SK-MEL-5 (cell line): ENCODE measurements around the gene LAMA3. TPM values are rescaled to one million over a fixed set of nuclear protein-coding genes. Genes with fewer than 3 reads are reported as not detected.
"Not testable (repeated sequence)": the region's sequence is repeated elsewhere in the genome, so short reads cannot be mapped to it uniquely, and the experiment has no call there.

Experiments used
- DNase-seq: peaks from one replicate; pipeline ENCODE4 v3.0.0-alpha.2; 2016; ENCODE audit warnings: low read depth, low spot score
- in situ Hi-C: cut with HindIII; loops from 2 replicates; pipeline ENCODE4 v1.10.0; 2016; ENCODE audit warnings: low sequenced_read_pairs, high pct_unique_total_duplicates, low pct_unique_long_range_greater_than_20kb
- total RNA-seq: library from RNA; depleted of rRNA; stranded (reverse); fragments of >200 nt; shearing (Covaris generic); gene quantifications from 2 replicates; pipeline ENCODE4 v1.2.3, GENCODE V29; 2014

Gene LAMA3
- total RNA-seq, 1 experiment from 2014 or later, result 1.1 TPM

DNA sequence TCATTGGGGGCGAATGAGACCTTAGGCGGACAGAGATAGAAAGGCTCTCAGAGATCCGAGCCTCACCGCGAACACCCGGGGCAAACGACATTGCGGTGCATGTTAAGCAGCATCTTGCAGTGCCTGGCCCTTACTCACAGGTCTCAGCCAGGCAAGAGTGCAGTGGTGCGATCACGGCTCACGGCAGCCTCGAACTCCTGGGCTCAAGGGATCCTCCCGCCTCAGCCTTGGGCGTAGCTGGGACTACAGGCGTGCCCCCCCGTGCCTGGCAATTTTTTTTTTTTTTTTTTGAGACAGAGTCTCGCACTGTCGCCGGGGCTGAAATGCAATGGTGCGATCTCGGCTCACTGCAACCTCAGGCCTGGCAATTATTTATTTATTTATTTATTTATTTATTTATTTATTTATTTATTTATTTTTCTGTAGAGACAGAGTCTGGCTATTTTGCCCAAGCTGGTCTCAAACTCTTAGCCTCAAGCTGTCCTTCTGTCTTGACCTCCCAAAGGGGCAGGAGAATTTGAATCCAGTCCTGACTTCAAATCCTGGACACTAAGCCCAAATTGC is 1.3 kb downstream of the LAMA3 start:
- in situ Hi-C loops, result no loop called here
- no peak for DNase-seq

DNA sequence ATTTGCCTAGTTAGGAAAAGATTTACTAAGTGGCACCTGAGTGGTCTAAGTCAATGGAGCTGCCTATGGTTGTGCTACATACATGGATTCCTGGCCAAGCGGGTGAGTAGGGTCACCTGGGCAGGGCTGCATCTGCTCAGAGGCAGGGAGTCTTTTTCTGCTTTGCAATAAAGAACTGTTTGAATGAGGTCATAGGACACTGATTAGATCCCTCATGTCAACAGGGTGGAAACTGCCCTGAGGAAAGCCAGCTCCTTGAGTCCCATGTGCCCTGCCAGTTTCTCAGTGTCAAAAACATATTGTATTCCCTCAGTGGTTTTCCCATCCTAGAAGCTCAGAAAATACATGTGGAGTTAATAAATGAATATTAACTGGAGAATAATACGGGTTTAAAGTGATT is 4.6 kb downstream of the LAMA3 start:
- in situ Hi-C loops, result no loop called here
- DNase-seq, result no peak

DNA sequence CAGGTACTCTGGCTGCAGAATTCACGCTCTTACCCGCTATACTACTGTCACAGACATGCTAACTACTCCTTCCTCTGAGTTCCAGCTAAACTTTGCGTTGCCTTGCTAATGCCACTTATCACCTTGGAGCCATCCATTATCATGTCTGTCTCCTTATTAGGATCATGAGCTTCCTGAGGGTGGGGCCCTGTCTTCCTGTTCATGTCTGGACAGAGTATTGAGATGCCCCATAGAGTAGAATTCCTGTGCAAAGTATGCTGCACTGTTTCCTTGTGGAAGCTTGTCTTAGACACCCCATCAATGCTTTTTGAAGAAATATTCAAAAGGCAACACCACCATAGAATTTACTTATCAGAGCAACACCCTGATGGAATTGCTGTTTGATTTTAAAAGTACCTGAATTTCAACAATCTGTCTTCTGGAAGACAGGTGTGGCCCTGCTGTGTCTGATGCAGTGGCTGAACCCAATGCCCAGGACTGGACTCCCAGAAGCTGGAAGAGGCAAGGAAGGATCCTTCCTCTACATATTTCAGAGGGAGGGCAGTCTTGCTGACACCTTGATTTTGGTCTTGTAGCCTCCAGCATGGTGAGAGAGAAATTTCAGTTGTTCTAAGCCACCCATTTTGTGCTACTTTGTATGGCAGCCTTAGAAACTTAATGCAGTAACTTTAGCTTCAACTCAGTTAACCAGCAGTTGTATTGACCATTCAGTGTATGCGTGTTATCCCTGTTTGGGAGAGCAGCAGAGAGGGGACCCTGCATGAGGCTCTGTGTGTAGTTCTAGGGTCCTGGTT is 5.6 kb downstream of the LAMA3 start:
- in situ Hi-C loops, result no loop called here
- no peak for DNase-seq

DNA sequence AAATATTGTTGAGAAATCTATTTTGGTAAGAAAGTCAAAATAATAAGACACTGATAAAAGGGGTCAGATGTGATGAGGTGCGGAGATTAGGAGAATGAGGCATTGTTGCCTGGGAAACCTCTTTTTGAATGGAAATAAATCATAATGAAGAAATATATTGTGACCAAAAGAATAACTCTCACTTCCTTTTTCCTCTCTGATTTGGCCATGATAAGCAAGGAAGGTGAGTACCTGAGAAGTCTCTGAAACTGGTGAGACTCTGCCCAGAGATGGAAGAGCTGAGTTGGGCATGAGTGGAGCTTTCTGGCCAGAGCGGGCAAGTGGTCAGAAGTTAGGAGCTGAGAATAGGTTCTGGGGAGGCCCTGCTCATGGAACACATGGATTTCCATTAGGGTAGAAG is 11.8 kb downstream of the LAMA3 start:
- in situ Hi-C loops, result no loop called here
- DNase-seq, result no peak

DNA sequence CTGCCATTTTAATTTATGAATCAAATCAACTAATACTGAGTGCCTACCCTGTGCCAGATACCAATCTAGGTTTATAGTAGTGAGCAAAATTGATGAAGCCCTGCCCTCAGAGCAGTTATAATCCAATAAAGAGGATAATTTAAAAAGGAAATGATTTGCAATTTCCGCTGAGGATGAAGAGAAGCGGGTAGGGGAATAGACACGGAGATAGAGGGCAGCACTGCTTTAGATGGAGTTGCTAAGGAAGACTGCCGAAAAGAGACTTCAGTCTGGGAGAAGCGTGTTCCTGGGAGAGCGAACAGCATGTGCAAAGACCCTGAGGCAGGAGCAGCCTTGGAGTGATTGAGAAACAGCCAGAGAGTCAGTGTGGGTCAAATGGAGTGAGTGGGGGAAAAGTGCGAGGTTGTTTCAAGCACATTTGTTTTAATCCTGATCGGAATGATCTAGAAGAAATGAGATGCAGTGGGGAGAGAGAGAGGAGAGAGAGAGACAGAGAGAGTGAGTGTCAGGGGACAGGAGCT is 12.4 kb downstream of the LAMA3 start:
- in situ Hi-C loops, result no loop called here
- no peak for DNase-seq

DNA sequence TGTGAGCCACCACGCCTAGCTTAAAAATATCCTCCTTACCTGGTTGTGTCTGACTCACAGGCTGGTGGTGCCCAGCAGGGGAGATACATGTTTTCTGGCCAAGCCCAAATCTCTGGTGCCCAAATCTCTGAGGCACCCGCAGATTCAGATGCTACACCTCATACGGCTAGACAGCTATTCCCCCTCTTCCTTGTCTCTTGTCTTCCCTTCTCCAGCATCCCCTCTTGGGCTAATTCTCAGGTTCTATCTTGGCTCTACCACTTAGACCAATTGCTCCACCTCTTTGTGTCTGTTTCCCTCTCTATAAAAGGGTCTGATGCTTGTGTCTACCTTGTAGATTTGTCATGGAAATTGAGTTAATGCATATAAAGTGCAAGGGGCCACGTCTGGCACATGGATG is 13.4 kb downstream of the LAMA3 start:
- no peak for DNase-seq
- in situ Hi-C loops, result no loop called here

DNA sequence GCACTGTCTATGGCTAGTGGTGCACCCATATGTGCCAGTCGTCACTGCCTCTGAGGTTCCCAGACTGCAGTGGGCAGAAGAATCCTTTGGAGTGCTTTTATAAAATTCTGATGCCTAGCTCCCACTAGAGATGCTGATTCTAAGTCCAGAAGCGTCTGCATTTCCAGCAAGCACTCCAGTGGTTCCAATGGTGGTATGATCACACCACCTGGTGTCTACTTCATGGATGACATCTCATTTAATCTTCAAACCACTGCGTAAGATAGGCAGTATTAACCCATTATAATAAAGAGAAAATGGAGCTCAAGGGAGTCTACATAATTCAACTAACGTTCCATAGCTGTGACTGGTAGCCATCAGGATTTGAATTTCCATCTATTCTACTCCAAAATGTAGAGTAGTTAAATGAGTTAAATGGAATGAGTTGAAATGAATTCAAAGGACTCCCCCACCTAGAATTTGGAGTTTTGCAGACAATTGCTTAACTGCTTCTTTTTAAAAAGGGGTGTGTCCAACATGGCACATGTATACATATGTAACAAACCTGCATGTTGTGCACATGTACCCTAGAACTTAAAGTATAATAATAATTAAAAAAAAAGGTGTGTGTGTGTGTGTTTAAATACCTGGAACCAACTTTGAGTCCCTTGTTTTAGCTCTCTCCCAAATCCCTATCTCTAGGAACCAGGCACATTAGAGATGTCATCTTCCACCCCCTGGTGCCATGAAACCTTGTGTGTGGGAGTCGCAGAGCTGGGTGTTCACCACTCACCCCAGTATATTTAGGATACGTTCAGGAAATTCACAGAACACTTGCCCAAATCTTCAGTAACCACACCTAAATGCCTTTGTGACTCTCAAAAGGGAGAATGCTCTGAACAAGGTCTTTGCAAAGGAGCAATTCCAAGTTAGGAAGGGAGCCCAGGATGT is 14.1 kb downstream of the LAMA3 start:
- peak; percentile 79 for DNase-seq
- in situ Hi-C loops, result no loop called here

DNA sequence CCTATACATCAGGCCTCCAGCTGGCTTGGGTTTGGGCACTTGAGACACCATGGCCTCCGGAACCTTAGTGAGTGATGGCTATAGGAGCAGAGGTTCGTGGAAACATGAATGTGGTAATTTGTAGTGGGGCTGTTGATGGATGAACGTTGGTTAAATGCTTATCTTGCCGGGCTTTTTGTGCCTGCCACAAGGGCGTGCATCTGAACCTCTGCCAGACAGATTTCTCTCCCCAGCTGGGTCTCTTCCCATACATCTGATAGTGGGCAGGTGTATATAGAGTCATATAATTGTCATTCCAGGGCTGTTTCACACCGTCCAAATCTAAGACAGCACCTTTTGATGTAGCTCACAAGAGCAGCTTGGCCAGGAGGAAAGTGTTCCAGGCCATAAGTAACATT is 14.7 kb downstream of the LAMA3 start:
- no peak for DNase-seq
- in situ Hi-C loops, result no loop called here

DNA sequence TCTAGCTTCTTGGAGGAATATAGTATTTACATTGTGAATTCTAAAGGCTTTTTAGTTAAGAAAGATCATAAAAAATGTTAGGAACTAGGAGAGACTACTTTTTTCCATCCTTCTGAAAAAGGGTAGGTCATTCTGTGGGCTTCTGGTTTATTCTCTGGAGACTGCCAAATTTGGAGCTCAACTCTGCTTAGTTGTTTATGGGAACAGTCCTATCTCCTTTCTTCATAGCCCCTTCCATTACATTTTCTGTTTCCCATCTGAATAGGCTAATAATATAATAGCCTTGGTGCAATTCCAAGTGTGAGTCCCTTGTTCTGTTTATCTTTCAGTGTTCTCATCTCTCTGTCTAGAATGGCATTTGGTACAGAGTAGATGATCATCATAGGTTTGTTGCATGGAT is 15.6 kb downstream of the LAMA3 start:
- DNase-seq, result no peak
- in situ Hi-C loops, result no loop called here

DNA sequence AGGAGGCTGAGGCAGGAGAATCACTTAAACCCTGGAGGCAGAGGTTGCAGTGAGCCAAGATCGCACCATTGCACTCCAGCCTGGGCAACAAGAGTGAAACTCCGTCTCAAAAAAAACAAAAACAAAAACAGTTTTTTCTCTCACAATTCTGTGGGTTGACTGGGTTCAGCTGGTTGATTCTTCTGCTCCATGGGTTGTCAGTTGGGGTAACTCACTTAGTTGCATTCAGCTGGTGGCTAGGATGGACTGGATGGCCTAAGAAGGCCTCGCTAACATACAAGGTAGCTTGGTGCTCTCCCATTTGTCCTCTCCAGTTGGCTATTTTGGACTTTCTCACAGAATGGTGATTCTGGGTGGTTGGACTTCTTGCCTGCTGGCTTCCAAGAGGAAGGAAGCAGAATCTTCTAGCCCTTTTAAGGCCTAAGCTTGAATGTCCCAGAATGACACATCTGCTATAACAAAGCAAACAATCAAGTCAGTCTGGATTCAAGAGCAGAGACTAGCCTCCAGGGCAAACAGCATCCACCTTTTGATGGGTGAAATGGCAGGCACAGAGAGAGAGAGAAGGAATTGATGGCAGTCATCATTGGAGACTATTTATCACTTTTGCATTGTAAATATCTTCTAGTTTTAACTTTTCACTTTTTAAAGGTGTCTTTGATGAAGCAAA is 17.9 kb downstream of the LAMA3 start:
- in situ Hi-C loops, result no loop called here
- DNase-seq, result no peak

DNA sequence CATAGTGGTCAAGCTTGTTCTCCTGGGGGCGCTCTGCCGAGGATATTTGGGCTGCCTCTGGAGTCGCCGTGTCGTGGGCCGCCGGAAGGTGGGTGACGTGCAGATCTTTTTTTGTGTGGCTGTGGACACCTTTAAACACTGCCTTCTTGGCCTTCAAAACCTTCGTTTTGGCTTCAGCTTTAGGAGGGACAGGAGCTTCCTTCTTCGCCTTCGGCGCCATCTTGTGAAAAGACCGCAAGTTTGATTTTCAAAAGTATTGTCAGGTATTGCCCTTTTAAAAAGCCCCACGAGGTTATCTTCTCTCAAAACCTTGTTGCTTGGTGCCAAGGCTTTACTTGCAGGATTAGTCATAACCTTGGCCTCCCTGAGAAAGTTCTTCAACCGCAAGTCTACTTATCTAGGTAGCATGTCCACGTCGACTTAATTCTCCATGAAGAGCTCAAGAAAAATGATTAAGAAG is 20.8 kb downstream of the LAMA3 start:
- DNase-seq, result no peak
- in situ Hi-C loops, result no loop called here

DNA sequence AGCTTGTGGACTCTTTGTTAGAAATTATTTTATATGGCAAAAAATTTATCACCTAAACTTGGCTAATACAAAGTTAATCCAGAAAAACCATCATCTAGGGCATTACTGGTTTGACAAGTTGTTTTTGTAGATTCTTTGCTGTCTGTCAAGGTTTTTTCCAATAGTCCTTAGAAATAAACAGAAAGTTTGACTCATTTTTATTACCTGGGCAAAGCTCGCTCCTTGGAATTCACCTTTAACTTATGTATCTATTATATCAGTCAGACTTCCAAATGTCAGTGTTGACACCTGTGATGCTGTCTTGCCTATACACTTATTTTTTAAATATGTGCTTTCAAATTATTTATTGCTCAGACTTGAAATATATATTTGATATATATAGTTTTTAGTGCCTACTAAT is 21.7 kb downstream of the LAMA3 start:
- in situ Hi-C loops, result no loop called here
- no peak for DNase-seq

DNA sequence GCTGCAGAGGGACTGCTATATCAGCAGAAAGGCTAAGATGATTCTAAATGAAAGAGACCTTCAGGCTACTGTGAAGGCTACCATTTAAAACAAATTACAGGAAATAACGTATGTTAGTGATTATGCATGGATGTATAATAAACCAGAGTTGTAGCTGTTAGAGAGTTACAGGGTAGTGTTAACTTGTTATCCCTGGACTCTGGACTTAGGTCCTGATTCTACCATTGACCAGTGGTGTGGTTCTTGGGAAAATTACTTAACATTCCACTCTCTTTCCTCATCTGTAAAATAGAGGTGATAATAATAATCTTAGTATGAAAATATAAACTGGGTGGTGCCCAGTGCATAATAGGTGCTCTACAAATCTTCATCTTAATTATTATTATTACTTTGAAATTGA is 22.2 kb downstream of the LAMA3 start:
- in situ Hi-C loops, result no loop called here
- no peak for DNase-seq

DNA sequence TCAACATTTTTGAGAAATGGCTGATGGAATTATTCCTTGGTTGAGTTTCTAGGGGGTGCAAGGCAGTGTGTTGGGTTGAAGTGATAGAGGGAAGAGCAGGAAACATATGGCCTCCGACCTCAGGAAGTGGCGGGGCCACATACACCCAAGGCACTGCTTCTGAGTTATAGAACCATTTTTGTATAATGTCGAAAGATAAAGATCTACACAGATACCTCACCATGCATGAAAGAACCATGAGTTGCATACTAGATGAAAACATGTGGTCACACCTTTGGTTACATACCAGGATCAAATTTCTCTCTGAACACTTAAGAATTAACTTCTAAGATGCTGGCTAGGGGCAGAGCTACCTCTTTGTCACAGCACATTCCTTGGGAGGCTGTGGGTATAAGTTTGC is 23.2 kb downstream of the LAMA3 start:
- in situ Hi-C loops, result no loop called here
- no peak for DNase-seq

DNA sequence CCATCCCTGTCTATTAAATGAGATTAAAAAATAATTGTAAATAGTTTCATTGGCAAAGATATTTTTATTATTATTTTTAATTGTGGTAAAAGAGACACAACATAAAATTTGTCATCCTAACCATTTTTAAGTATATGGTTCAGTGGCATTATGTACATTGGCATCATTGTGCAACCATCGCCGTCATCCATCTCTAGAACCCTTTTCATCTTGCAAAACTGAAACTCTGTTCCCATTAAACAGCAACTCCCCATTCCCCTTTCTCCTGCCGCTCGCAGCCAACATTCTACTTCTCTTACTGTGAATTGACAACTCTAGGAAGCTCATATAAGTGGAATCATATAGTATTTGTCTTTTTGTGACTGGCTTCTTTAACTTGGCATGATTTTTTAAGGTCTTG is 25.3 kb downstream of the LAMA3 start:
- no peak for DNase-seq
- in situ Hi-C loops, result no loop called here

DNA sequence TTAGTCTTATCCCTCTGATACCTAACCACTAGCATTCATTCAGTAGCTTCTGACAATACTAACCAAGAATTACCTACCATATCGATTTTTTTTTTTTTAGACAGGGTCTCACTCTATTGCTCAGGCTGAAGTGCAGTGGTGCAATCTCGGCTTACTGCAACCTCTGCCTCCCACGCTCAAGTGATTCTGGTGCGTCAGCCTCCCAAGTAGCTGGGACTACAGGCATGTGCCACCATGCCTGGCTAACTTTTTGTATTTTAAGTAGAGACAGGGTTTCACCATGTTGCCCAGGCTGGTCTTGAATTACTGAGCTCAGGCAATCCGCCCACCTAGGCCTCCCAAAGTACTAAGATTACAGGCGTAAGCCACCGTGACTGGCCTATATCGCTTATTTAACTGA is 26.8 kb downstream of the LAMA3 start:
- in situ Hi-C loops, DNase-seq: not testable (repeated sequence)

DNA sequence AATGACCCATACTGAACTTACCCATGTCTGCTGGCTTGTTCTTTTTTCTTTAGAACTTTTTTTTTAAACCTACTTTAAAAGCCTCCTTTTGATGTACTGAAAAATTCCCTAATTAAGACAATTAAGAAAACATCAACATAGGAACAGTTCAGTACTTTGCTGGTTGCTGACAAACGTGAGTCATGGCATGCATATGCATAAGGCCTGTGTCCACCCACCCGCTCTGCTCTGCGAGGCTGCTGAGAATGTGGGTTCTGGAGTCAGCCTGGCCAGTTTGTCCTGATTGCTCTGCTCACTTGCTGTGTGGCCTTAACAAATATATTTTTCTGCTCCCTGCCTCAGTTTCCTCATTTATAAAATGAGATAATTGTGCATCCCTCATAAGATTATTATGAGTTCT is 27.3 kb downstream of the LAMA3 start:
- in situ Hi-C loops, result no loop called here
- DNase-seq, result no peak

DNA sequence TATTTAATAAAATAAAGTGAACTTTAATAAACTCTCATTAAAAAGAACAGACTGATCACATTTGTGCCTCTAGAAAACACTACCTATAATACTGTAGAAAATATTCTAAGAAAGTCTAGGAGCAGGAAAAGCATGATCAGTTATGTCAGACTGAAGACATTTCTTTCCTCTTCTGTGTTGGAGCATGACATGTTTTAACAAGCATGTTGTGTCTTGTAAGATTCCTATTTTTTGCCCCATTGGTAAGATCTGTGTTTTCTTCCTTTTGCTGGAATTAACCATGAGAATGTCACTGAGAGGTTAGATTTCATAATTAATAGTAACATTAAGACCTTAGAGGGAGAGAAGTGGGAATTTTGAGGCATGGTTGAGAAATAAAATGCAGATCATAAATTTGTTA is 27.7 kb downstream of the LAMA3 start:
- in situ Hi-C loops, result no loop called here
- no peak for DNase-seq
